Suprapubic skin (tissue), 4 donors: ENCODE data around the gene KCNIP3.

Source experiments
- EP300 ChIP-seq: sonication (generic); formaldehyde crosslinking; IDR thresholded peaks from one replicate; pipeline ENCODE4 v1.6.1; 2017; ENCODE audit warnings: antibody characterized with exemption
- POLR2A ChIP-seq, 2 donors: fragments of 450-650 bp; IDR thresholded peaks; one replicate each; pipeline ENCODE4 v1.6.1; 2017; ENCODE audit warnings: antibody characterized with exemption in 2 of 2, mild to moderate bottlenecking in 2 of 2, moderate library complexity in 2 of 2
- POLR2AphosphoS5 ChIP-seq, 3 donors: sonication (generic); formaldehyde crosslinking; IDR thresholded peaks; one replicate each; pipeline ENCODE4 v1.6.1; 2017; ENCODE audit warnings: antibody characterized with exemption in 3 of 3
- TF ChIP-seq, protein P1 (sequence below), 2 donors: fragments of 200-600 bp in 1 of 2; fragments of 450-650 bp in 1 of 2; sonication (generic) in 1 of 2; IDR thresholded peaks; one replicate each; pipeline ENCODE4 v1.5.1; 2016 to 2019; ENCODE audit warnings: antibody characterized with exemption in 2 of 2, mild to moderate bottlenecking in 1 of 2, moderate library complexity in 1 of 2

DNA sequence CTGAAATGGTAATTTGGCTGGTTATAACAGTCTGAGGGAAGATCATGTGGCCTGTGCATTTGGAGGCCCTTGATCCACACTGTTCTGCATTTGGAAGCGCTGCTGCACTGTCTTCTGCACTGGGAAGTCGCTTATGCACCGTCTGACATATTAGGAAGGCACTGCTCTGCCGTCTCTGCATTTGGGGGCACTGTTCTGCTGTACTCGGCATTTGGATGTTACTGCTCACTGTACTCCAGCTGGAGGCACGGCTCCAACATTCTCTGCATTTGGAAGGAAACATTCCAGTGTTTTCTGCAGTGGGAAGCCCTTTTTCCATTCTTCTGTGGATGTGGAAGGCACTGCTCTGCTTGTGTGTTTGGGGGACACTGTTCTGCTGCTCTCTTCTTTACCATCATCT lies 32.5 kb upstream of the KCNIP3 start:
- TF ChIP-seq, protein P1, sequence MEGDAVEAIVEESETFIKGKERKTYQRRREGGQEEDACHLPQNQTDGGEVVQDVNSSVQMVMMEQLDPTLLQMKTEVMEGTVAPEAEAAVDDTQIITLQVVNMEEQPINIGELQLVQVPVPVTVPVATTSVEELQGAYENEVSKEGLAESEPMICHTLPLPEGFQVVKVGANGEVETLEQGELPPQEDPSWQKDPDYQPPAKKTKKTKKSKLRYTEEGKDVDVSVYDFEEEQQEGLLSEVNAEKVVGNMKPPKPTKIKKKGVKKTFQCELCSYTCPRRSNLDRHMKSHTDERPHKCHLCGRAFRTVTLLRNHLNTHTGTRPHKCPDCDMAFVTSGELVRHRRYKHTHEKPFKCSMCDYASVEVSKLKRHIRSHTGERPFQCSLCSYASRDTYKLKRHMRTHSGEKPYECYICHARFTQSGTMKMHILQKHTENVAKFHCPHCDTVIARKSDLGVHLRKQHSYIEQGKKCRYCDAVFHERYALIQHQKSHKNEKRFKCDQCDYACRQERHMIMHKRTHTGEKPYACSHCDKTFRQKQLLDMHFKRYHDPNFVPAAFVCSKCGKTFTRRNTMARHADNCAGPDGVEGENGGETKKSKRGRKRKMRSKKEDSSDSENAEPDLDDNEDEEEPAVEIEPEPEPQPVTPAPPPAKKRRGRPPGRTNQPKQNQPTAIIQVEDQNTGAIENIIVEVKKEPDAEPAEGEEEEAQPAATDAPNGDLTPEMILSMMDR (IDR thresholded peaks at IDR 0.05), result no peak
- TF ChIP-seq POLR2A (IDR thresholded peaks at IDR 0.05), result no peak
- TF ChIP-seq POLR2AphosphoS5 (IDR thresholded peaks at IDR 0.05), result no peak
- no peak for TF ChIP-seq EP300
